Cardiac fibroblast (primary cell): ENCODE data around the gene ABLIM2.

Source experiments
- DNase-seq, 2 donors: peaks; one replicate each; pipeline versions ENCODE4 v3.0.0 to v3.0.0-alpha.2; 2010; ENCODE audit warnings: low read depth in 2 of 2
- H3K4me3 ChIP-seq, 2 donors: replicated peaks in 1 of 2; 1 replicate in 1 of 2; 2 replicates in 1 of 2; pipeline ENCODE4 v1.5.1; 2011; ENCODE audit warnings: low read depth in 2 of 2, low read length in 2 of 2, mild to moderate bottlenecking in 2 of 2, moderate library complexity in 1 of 2
- TF ChIP-seq, protein P1 (sequence below): IDR thresholded peaks from one replicate; pipeline ENCODE4 v1.5.1; 2011; ENCODE audit warnings: low read depth, mild to moderate bottlenecking, low read length, inconsistent platforms

The ABLIM2 gene

DNA sequence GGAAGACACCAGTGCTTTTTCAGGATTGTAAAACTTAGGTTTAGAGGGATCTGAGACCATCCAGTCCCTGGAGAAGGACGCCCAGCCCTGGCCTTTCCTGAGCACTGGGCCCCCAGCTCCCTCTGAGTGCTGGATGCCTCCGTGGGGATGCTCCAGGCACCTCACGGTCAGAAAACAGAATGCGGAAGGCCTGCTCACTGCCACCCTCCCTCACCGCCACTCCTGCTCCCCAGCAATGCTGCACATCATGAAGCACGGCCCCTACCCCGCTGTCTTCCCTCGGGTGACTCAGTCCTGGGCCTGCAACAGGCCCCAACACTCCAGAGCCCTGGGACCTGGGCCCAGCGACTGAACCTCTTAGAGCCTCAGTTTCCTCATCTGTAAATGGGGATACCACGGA lies 26.2 kb downstream of the ABLIM2 start:
- no peak for DNase-seq
- TF ChIP-seq, protein P1, sequence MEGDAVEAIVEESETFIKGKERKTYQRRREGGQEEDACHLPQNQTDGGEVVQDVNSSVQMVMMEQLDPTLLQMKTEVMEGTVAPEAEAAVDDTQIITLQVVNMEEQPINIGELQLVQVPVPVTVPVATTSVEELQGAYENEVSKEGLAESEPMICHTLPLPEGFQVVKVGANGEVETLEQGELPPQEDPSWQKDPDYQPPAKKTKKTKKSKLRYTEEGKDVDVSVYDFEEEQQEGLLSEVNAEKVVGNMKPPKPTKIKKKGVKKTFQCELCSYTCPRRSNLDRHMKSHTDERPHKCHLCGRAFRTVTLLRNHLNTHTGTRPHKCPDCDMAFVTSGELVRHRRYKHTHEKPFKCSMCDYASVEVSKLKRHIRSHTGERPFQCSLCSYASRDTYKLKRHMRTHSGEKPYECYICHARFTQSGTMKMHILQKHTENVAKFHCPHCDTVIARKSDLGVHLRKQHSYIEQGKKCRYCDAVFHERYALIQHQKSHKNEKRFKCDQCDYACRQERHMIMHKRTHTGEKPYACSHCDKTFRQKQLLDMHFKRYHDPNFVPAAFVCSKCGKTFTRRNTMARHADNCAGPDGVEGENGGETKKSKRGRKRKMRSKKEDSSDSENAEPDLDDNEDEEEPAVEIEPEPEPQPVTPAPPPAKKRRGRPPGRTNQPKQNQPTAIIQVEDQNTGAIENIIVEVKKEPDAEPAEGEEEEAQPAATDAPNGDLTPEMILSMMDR: no peak
- H3K4me3 ChIP-seq: no peak overlapping the region

DNA sequence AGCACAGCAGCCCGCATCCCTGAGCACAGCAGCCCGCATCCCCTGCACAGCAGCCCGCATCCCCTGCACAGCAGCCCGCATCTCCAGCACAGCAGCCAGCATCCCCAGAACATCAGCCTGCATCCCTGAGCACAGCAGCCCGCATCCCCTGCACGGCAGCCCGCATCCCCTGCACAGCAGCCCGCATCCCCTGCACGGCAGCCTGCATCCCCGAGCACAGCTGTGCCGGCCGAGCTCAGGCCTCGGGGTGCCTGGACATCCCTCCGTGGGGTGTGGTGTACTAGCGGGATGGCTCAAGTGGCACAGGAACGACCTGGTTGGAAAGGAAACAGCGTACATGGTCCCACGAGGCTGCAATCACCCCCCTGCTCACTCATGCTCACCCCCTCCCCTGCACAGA lies 26.8 kb downstream of the ABLIM2 start:
- no peak for DNase-seq

DNA sequence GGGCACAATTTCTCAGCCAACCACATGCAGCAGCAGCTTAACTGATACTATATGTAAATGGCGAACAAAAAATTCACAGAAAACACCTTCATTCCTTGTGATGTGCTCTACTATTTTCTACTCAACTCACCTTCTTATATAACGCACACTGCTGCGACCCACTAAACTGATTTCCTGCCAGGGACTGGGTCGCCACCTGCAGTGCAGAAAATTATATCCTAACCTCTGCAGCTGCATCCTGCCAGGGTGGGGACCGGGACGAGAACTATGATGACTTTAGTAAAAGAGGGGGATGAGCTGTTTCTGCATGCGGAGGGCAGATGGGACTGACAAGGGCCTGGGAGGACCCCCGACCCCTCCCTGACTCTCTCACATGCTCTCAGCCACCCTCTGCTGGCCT lies 27.4 kb downstream of the ABLIM2 start:
- no peak for DNase-seq
- H3K4me3 ChIP-seq: no peak overlapping the region
- TF ChIP-seq, protein P1: no peak

More for the DNA sequence above, 26.8 kb downstream of the ABLIM2 start:
- H3K4me3 ChIP-seq: no peak overlapping the region
- TF ChIP-seq, protein P1: no peak

DNA sequence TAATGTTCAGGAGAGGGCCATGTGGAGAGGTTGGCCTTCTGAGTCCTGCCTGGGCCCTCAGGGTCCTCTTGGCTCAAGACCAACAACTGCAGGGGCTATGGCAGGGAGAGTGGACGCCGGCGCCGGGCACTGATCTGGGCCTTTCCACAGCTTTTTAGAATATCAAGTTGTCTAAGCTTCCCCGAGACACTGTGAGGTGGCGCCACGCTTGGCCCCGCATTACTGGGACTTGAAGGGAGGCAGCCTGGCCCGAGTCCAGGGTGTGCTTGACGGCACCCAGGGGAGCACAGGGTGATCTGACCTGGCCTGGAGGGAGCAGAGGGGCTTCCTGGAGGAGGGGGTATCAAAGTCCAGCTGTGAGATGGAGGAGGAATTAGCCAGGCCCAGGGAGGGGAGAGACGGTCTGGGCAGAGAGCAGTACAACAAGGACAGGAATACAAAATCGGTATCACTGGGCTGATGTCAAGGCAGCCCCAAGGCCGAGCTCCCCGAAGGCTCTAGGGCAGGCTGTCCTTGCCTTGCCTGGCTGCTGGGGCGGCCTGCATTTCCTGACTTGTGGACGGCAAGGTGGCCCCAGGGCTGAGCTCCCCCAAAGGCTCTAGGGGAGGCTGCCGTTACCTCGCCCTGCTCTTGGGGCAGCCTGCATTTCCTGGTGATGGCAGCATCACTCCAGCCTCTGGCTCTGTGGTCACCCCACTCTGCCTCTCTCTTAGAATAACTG lies 28.1 kb downstream of the ABLIM2 start:
- H3K4me3 ChIP-seq: no peak overlapping the region
- DNase-seq: no peak
- TF ChIP-seq, protein P1: no peak

DNA sequence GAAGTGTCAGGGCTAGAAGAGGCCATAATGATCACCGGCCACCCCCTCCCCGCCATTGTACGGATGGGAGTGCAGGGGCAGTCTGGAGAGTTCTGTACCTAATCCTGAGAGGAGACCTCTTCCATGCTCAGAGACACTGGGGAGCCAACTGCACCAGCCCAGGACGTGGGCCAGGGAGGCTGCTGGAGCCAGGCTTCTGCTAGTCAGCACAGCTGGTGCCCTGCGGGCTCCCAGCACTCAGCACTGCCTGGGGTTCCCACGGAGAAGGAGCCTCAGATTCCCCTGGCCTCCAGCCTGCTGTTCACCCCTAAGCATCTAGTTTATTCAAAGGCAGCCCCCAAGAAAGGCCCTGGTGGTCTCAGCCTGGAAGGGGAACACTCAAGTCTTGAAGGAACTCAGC lies 28.8 kb downstream of the ABLIM2 start:
- TF ChIP-seq, protein P1: no peak
- no peak for DNase-seq
- no peak overlapping the region for H3K4me3 ChIP-seq

DNA sequence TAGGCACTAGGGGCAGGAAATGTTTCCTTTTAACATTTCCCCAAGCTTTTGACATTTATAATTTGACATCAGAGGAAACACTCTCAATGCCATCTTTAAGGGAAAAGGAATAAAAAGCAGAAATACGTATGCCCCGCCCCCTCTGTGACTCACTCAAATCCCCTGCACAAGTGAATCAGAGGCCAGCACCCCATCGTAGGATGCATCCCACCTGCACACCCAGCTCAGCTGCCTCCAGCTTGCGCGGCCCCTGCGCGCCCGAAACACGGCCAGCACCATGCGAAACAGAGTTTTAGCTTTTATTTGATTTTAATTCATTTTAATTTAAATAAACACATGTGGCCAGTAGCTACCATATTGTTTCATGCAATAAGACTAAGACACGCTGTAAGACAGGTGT lies 29.5 kb downstream of the ABLIM2 start:
- no peak for DNase-seq
- no peak overlapping the region for H3K4me3 ChIP-seq
- TF ChIP-seq, protein P1: no peak
